Gastrocnemius medialis (tissue), 4 donors: ENCODE results near the gene SEMA6D.

ENCODE experiments used
- POLR2A ChIP-seq, 2 donors: fragments of 450-650 bp; IDR thresholded peaks; one replicate each; pipeline ENCODE4 v1.6.1; 2017; ENCODE audit warnings: antibody characterized with exemption in 2 of 2, mild to moderate bottlenecking in 2 of 2, moderate library complexity in 2 of 2
- TF ChIP-seq, protein P1 (sequence below), 5 experiments: fragments of 450-650 bp in 3 of 5; fragments of 200-600 bp in 2 of 5; sonication (generic) in 2 of 5; IDR thresholded peaks in 4 of 5; conservative IDR thresholded peaks in 1 of 5; 1 replicate in 4 of 5; 2 replicates in 1 of 5; pipeline ENCODE4 v1.5.1; 2016 to 2019; ENCODE audit warnings: antibody characterized with exemption in 5 of 5, mild to moderate bottlenecking in 3 of 5, moderate library complexity in 3 of 5

GRCh38 chr15:47689660-47690059, 27.6 kb upstream of the SEMA6D start:
- no peak for TF ChIP-seq POLR2A (IDR thresholded peaks at IDR 0.05)
- TF ChIP-seq, protein P1, sequence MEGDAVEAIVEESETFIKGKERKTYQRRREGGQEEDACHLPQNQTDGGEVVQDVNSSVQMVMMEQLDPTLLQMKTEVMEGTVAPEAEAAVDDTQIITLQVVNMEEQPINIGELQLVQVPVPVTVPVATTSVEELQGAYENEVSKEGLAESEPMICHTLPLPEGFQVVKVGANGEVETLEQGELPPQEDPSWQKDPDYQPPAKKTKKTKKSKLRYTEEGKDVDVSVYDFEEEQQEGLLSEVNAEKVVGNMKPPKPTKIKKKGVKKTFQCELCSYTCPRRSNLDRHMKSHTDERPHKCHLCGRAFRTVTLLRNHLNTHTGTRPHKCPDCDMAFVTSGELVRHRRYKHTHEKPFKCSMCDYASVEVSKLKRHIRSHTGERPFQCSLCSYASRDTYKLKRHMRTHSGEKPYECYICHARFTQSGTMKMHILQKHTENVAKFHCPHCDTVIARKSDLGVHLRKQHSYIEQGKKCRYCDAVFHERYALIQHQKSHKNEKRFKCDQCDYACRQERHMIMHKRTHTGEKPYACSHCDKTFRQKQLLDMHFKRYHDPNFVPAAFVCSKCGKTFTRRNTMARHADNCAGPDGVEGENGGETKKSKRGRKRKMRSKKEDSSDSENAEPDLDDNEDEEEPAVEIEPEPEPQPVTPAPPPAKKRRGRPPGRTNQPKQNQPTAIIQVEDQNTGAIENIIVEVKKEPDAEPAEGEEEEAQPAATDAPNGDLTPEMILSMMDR (IDR thresholded peaks at IDR 0.05 in 4 of 5, conservative IDR thresholded peaks at IDR 0.05 in 1 of 5) = no peak
